IMR-90 (cell line): ENCODE data around the gene PRRX1. TPM values are rescaled to one million over a fixed set of nuclear protein-coding genes. Genes with fewer than 3 reads are reported as not detected.
A peak's percentile ranks its signal among the peaks of the same experiment; 100 is the strongest.

ENCODE experiments used
- ATAC-seq: fragments of 200-7000 bp; cut with Tn5 transposase; 2 replicates; pipeline ENCODE4 v1.9.1; 2020; ENCODE audit warnings: low read depth, mild to moderate bottlenecking, moderate library complexity
- BruUV-seq: library from RNA; stranded (reverse); fragments of 400-500 nt; replicated peaks from 2 replicates; lab custom pipeline; 2021; lab: Mats Ljungman, UMichigan
- CTCF ChIA-PET: fragments of 300-600 bp; formaldehyde crosslinking; extraction: SDS; loops from one replicate; lab custom pipeline; 2021; ENCODE audit warnings: antibody characterized with exemption; lab: Yijun Ruan, JAX
- POLR2A ChIA-PET: fragments of 300-600 bp; sonication (Branson Sonifier 250); formaldehyde crosslinking; loops from one replicate; lab custom pipeline; 2022; ENCODE audit warnings: antibody characterized with exemption; ENCODE audit not compliant: unreplicated experiment; lab: Charles Lee
- DNase-seq: peaks from one replicate; pipeline ENCODE4 v3.0.0; 2013
- H2AFZ ChIP-seq: replicated peaks from 2 replicates; pipeline ENCODE3; 2013; ENCODE audit warnings: low read length, mild to moderate bottlenecking; ENCODE audit not compliant: poor library complexity
- H2AK5ac ChIP-seq: 2 replicates; pipeline ENCODE4 v1.6.1; 2013; ENCODE audit warnings: low read depth, low read length, inconsistent platforms
- H2AK9ac ChIP-seq: replicated peaks from 2 replicates; pipeline ENCODE3; 2013; ENCODE audit warnings: mild to moderate bottlenecking, low read depth, low read length, moderate library complexity; ENCODE audit not compliant: poor library complexity
- H2BK120ac ChIP-seq: 2 replicates; pipeline ENCODE4 v1.6.1; 2013; ENCODE audit warnings: low read depth, low read length, inconsistent platforms
- H2BK15ac ChIP-seq: 3 replicates; pipeline ENCODE4 v1.6.1; 2013; ENCODE audit warnings: low read depth, low read length, inconsistent platforms
- H2BK20ac ChIP-seq: 2 replicates; pipeline ENCODE4 v1.6.1; 2013; ENCODE audit warnings: low read depth, mild to moderate bottlenecking, inconsistent platforms, low read length, moderate library complexity
- H2BK5ac ChIP-seq: 2 replicates; pipeline ENCODE4 v1.6.1; 2013; ENCODE audit warnings: mild to moderate bottlenecking, low read depth, low read length, inconsistent platforms; ENCODE audit not compliant: poor library complexity, severe bottlenecking
- H3K14ac ChIP-seq: replicated peaks from 2 replicates; pipeline ENCODE4 v1.6.1; 2013; ENCODE audit warnings: low read depth, low read length, inconsistent platforms
- H3K18ac ChIP-seq: 2 replicates; pipeline ENCODE4 v1.6.1; 2013; ENCODE audit warnings: low read depth, low read length, control low read depth
- H3K23ac ChIP-seq: 2 replicates; pipeline ENCODE4 v1.6.1; 2013; ENCODE audit warnings: low read depth, low read length, inconsistent platforms
- H3K27ac ChIP-seq: 2 replicates; pipeline ENCODE4 v1.5.1; 2013; ENCODE audit warnings: mild to moderate bottlenecking, control low read depth, low read length; ENCODE audit not compliant: insufficient read depth
- H3K27me3 ChIP-seq: 2 replicates; pipeline ENCODE4 v1.6.1; 2013; ENCODE audit warnings: low read length; ENCODE audit not compliant: control insufficient read depth, insufficient read depth
- H3K36me3 ChIP-seq: 2 replicates; pipeline ENCODE4 v1.6.1; 2013; ENCODE audit warnings: low read length, mixed read lengths; ENCODE audit not compliant: control insufficient read depth, insufficient read depth
- H3K4ac ChIP-seq: 2 replicates; pipeline ENCODE4 v1.6.1; 2013; ENCODE audit warnings: low read depth, low read length, inconsistent platforms
- H3K4me1 ChIP-seq: 2 replicates; pipeline ENCODE4 v1.6.1; 2013; ENCODE audit warnings: low read length, mixed read lengths; ENCODE audit not compliant: control insufficient read depth, insufficient read depth
- H3K4me2 ChIP-seq: 2 replicates; pipeline ENCODE4 v1.6.1; 2013; ENCODE audit warnings: low read depth, mild to moderate bottlenecking, control low read depth, low read length, moderate library complexity
- H3K4me3 ChIP-seq: 2 replicates; pipeline ENCODE4 v1.5.1; 2013; ENCODE audit warnings: low read depth, mild to moderate bottlenecking, control low read depth, low read length, moderate library complexity; ENCODE audit not compliant: insufficient read depth
- H3K56ac ChIP-seq: 2 replicates; pipeline ENCODE4 v1.6.1; 2013; ENCODE audit warnings: low read length, inconsistent platforms; ENCODE audit not compliant: insufficient read depth; ENCODE audit errors: extremely low read depth
- H3K79me1 ChIP-seq, 2 experiments: 2 replicates each; pipeline ENCODE4 v1.6.1; 2013; ENCODE audit warnings: low read length in 2 of 2, inconsistent platforms in 1 of 2, low read depth in 1 of 2
- H3K9ac ChIP-seq: 2 replicates; pipeline ENCODE4 v1.6.1; 2013; ENCODE audit warnings: low read depth, low read length, control low read depth
- H3K9me1 ChIP-seq: 2 replicates; pipeline ENCODE4 v1.6.1; 2013; ENCODE audit warnings: low read length, inconsistent platforms; ENCODE audit not compliant: insufficient read depth
- H3K9me3 ChIP-seq: 2 replicates; pipeline ENCODE4 v1.6.1; 2013; ENCODE audit warnings: low read length; ENCODE audit not compliant: control insufficient read depth, insufficient read depth
- H4K20me1 ChIP-seq: 2 replicates; pipeline ENCODE4 v1.6.1; 2013; ENCODE audit warnings: low read length, inconsistent platforms; ENCODE audit not compliant: insufficient read depth
- H4K5ac ChIP-seq: 2 replicates; pipeline ENCODE4 v1.6.1; 2013; ENCODE audit warnings: mild to moderate bottlenecking, low read depth, low read length, control low read depth
- H4K8ac ChIP-seq, 2 experiments: 2 replicates each; pipeline ENCODE4 v1.6.1; 2013; ENCODE audit warnings: low read depth in 2 of 2, low read length in 2 of 2, control low read depth in 1 of 2, inconsistent platforms in 1 of 2
- H4K91ac ChIP-seq: 2 replicates; pipeline ENCODE4 v1.6.1; 2013; ENCODE audit warnings: low read depth, low read length, inconsistent platforms; ENCODE audit not compliant: insufficient read depth
- BHLHE40 ChIP-seq: fragments of 150-350 bp; IDR thresholded peaks from 2 replicates; pipeline ENCODE4 v1.6.1; 2016; ENCODE audit warnings: mild to moderate bottlenecking, low read depth, low read length
- CEBPB ChIP-seq: IDR thresholded peaks from 2 replicates; pipeline ENCODE4 v1.6.1; 2012; ENCODE audit warnings: low read depth, low read length, improper control_type of control experiment
- CHD1 ChIP-seq: IDR thresholded peaks from 2 replicates; pipeline ENCODE4 v1.6.1; 2012; ENCODE audit warnings: low read depth, low read length, improper control_type of control experiment
- CTCF ChIP-seq: conservative IDR thresholded peaks from 2 replicates; pipeline ENCODE4 v1.5.1; 2012; ENCODE audit warnings: mild to moderate bottlenecking, low read depth, low read length, improper control_type of control experiment
- ELK1 ChIP-seq: fragments of 150-350 bp; IDR thresholded peaks from 2 replicates; pipeline ENCODE4 v1.6.1; 2016; ENCODE audit warnings: low read depth, mild to moderate bottlenecking, low read length, moderate library complexity, borderline replicate concordance
- FOS ChIP-seq: fragments of 150-350 bp; IDR thresholded peaks from 2 replicates; pipeline ENCODE4 v1.6.1; 2016; ENCODE audit warnings: low read depth, low read length
- MAFK ChIP-seq: IDR thresholded peaks from 2 replicates; pipeline ENCODE4 v1.6.1; 2012; ENCODE audit warnings: low read depth, low read length, improper control_type of control experiment
- MAZ ChIP-seq: IDR thresholded peaks from 2 replicates; pipeline ENCODE4 v1.6.1; 2012; ENCODE audit warnings: low read depth, mild to moderate bottlenecking, low read length, improper control_type of control experiment, moderate library complexity, borderline replicate concordance
- MXI1 ChIP-seq: IDR thresholded peaks from 2 replicates; pipeline ENCODE4 v1.6.1; 2012; ENCODE audit warnings: low read depth, mild to moderate bottlenecking, low read length, moderate library complexity, borderline replicate concordance
- NFE2L2 ChIP-seq: fragments of 150-350 bp; IDR thresholded peaks from 2 replicates; pipeline ENCODE4 v1.6.1; 2016; ENCODE audit warnings: low read depth, mild to moderate bottlenecking, low read length
- POLR2A ChIP-seq: IDR thresholded peaks from 2 replicates; pipeline ENCODE4 v1.6.1; 2012; ENCODE audit warnings: mild to moderate bottlenecking, low read depth, low read length
- RAD21 ChIP-seq: IDR thresholded peaks from 2 replicates; pipeline ENCODE4 v1.6.1; 2012; ENCODE audit warnings: low read length, improper control_type of control experiment
- RCOR1 ChIP-seq: IDR thresholded peaks from 2 replicates; pipeline ENCODE4 v1.6.1; 2012; ENCODE audit warnings: mild to moderate bottlenecking, low read length, improper control_type of control experiment; ENCODE audit not compliant: insufficient replicate concordance
- RFX5 ChIP-seq: IDR thresholded peaks from 2 replicates; pipeline ENCODE4 v1.8.0; 2012; ENCODE audit warnings: low read depth, mild to moderate bottlenecking, low read length, moderate library complexity
- SMC3 ChIP-seq: fragments of 150-350 bp; IDR thresholded peaks from 2 replicates; pipeline ENCODE4 v1.6.1; 2016; ENCODE audit warnings: low read depth, mild to moderate bottlenecking, antibody characterized with exemption, low read length, moderate library complexity
- USF2 ChIP-seq: fragments of 150-350 bp; IDR thresholded peaks from 2 replicates; pipeline ENCODE4 v1.6.1; 2017; ENCODE audit warnings: mild to moderate bottlenecking, antibody characterized with exemption, low read length, low read depth
- WGBS, 2 experiments: methylation state at CpG; one replicate each; pipeline versions ENCODE4 v1.1.5 to v1.1.7; 2013; ENCODE audit warnings: missing lambda C conversion rate in 2 of 2; ENCODE audit not compliant: insufficient read length in 1 of 2; ENCODE audit errors: extremely low coverage in 2 of 2; 5-methylcytosine and 5-hydroxymethylcytosine counted together
- dilution Hi-C: fragments of 300-500 bp; cut with HindIII; formaldehyde crosslinking; loops from one replicate; pipeline ENCODE4 v1.14.3; 2018; ENCODE audit warnings: low sequenced_read_pairs; ENCODE audit not compliant: unreplicated experiment
- in situ Hi-C: fragments of 300-500 bp; cut with MboI; formaldehyde crosslinking; loops from 3 replicates; pipeline ENCODE4 v1.14.3; 2019; ENCODE audit warnings: low sequenced_read_pairs, inconsistent platforms, mixed read lengths
- intact Hi-C: fragments of 100-400 bp; cut with micrococcal nuclease; formaldehyde crosslinking; loops from 2 replicates; pipeline ENCODE4 v1.10.0; 2022
- polyA plus RNA-seq, 3 experiments: library from polyadenylated mRNA; depleted of rRNA; stranded (reverse); fragments of >200 nt; gene quantifications; 2 replicates each; pipeline ENCODE4 v1.2.3, GENCODE V29; 2012; ENCODE audit warnings: low replicate concordance in 1 of 3
- total RNA-seq: library from RNA; depleted of rRNA; stranded (reverse); fragments of >200 nt; gene quantifications from 2 replicates; pipeline ENCODE4 v1.2.3, GENCODE V29; 2012

The PRRX1 gene
- total and polyA plus RNA-seq, 2 of the 4 experiments (the other 2 are of a cell fraction) = 50.0 to 65.4 TPM

GRCh38 chr1:170660281-170660713, 3.6 kb upstream of the PRRX1 start:
- dilution Hi-C loops = no loop called here
- ChIA-PET POLR2A (no interaction called here), CTCF (no interaction called here)
- H2BK5ac ChIP-seq = no peak overlapping the region
- H3K4me2 ChIP-seq = no peak overlapping the region
- no peak overlapping the region for H2AK5ac ChIP-seq
- TF ChIP-seq ELK1 = no peak
- no peak for TF ChIP-seq BHLHE40
- no peak for TF ChIP-seq MAFK
- no peak for TF ChIP-seq USF2
- no peak for TF ChIP-seq FOS
- TF ChIP-seq CTCF = no peak
- TF ChIP-seq MAZ = no peak
- TF ChIP-seq MXI1 = no peak
- no peak for TF ChIP-seq CEBPB
- TF ChIP-seq SMC3 = no peak
- TF ChIP-seq RAD21 = no peak
- TF ChIP-seq CHD1 = no peak
- no peak for TF ChIP-seq RFX5
- no peak for TF ChIP-seq RCOR1
- no peak for TF ChIP-seq NFE2L2
- no peak for TF ChIP-seq POLR2A
- no peak overlapping the region for H3K14ac ChIP-seq
- ATAC-seq = no peak
- peaks cover 5 to 16% of the 10 kb centered on the region in 2 experiments; a peak in 2 of 4 replicates for H3K79me1 ChIP-seq
- H3K4me3 ChIP-seq = no peak overlapping the region
- H2AK9ac ChIP-seq = no peak overlapping the region
- no peak overlapping the region for H2BK120ac ChIP-seq
- no peak for DNase-seq
- no peak overlapping the region for H3K23ac ChIP-seq
- no peak overlapping the region for H3K18ac ChIP-seq
- H4K20me1 ChIP-seq = no peaks in the 10 kb centered on the region
- H2BK20ac ChIP-seq = no peak overlapping the region
- no peaks in the 10 kb centered on the region for H3K36me3 ChIP-seq
- H3K4ac ChIP-seq = no peak overlapping the region
- H3K9me1 ChIP-seq = no peaks in the 10 kb centered on the region
- no peak overlapping the region for H4K5ac ChIP-seq
- BruUV-seq = no TSS peak
- no peak overlapping the region for H3K56ac ChIP-seq
- H4K91ac ChIP-seq = no peak overlapping the region
- H3K27ac ChIP-seq = no peak overlapping the region
- in situ Hi-C loops = loop anchor here (10.0 to 25.0 kb wide), 3 partner anchors 125 to 723 kb away; partner anchors contain the start of gene GORAB
- H3K27me3 ChIP-seq = no peaks in the 10 kb centered on the region
- H3K4me1 ChIP-seq = peaks cover 8% of the 10 kb centered on the region
- peak overlapping the region; percentile 39 for H2AFZ ChIP-seq
- no peak overlapping the region for H3K9ac ChIP-seq
- no peaks in the 10 kb centered on the region for H3K9me3 ChIP-seq
- H2BK15ac ChIP-seq = no peak overlapping the region
- intact Hi-C loops = loop anchor here (5.0 to 10.0 kb wide), 5 partner anchors 113 to 565 kb away; no protein-coding TSS in a partner anchor
- 42% methylated on average over 13 of the region's 25 CpGs; no CpG with 5 or more reads in 1 of the 2 experiments for WGBS, 2 experiments
- H4K8ac ChIP-seq = no peak overlapping the region
